ENCODE data around the gene FMO3. TPM values are rescaled to one million over a fixed set of nuclear protein-coding genes. Genes with fewer than 3 reads are reported as not detected.

Gene FMO3
- not detected for polyA plus RNA-seq (2012; ENCODE audit: missing spikeins)

DNA sequence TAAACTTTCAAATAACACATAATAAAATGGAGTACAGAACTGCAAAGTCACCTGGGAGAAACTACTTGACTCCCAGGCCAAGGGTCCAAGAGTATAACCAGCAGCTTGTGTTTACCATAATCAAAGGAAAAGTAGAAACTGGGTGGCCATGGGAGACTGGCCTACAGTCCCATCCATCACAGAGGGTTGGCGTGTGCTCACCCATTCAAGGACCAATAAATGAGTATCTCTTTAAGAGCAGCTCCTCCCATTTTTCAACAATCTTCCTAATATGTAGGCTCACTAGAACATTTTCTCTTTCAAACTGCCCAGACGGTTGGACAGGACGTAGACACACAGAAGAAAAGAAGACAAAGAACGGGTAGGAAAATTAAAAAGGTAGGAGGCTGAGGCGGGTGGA lies at the start of gene FMO3:
Gene FMO3, plus strand, starts transcription at position 302 of the 400 bp plus-strand sequence. CDS start 1,754 bp downstream, outside the sequence.
- DNase-seq (ENCODE audit: insufficient read length) (no peak), FAIRE-seq (no peak)

DNA sequence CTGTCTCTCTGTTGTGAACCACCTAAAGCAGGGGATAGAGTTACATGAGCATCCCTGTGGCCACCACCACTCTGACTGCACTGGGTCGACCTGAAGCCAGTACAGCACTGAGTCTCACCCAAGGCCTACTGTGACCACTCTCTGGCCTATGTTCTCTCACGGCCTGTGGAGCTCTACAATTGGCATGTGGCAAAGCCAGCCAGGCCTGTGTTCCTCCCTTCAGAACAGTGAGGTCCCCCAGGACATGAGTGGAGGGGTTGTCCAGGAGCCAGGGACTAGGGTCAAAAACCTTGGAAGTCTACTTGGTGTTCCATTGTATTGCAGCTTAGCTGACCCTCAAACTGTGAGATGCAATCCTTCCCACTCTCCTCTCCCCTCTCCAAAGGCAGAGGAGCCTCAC lies 42.7 kb upstream of the FMO3 start:
- DNase-seq (ENCODE audit: insufficient read length) (no peak), FAIRE-seq (no peak)
- TF ChIP-seq TAF1 (IDR thresholded peaks at IDR 0.05; ENCODE audit: borderline replicate concordance, low read depth, low read length) = no peak
- no peak for TF ChIP-seq POLR2AphosphoS5 (IDR thresholded peaks at IDR 0.05; ENCODE audit: low read depth, low read length)
- no peak for TF ChIP-seq POLR2A (IDR thresholded peaks at IDR 0.05; ENCODE audit: low read depth, low read length)

More for the DNA sequence above, at the start of gene FMO3:
- TF ChIP-seq POLR2AphosphoS5 (IDR thresholded peaks at IDR 0.05; ENCODE audit: low read depth, low read length) = no peak
- no peak for TF ChIP-seq POLR2A (IDR thresholded peaks at IDR 0.05; ENCODE audit: low read depth, low read length)
- no peak for TF ChIP-seq TAF1 (IDR thresholded peaks at IDR 0.05; ENCODE audit: borderline replicate concordance, low read depth, low read length)

DNA sequence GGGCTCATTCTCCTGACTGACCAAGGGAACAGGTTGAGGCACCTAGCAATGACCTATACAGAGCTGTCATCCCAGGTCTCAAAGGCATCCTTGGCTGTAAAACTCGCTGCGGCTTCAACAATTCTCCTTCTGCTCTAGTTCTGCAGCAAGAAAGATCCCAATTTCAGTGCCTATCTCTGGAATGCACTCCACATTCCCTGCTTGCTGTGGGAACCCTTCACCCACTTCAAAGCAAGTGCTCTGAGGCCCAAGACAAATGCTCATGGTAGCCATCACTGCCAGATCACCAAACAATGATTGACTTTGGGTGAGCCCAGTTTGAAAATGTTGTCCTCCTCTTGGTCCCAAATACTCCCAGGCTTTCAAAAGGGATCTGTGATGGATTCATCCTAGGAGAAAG lies 37.7 kb upstream of the FMO3 start:
- no peak for DNase-seq (ENCODE audit: insufficient read length)
- no peak for FAIRE-seq
- TF ChIP-seq TAF1 (IDR thresholded peaks at IDR 0.05; ENCODE audit: borderline replicate concordance, low read depth, low read length) = no peak
- no peak for TF ChIP-seq POLR2AphosphoS5 (IDR thresholded peaks at IDR 0.05; ENCODE audit: low read depth, low read length)
- TF ChIP-seq POLR2A (IDR thresholded peaks at IDR 0.05; ENCODE audit: low read depth, low read length) = no peak

- DNase-seq (ENCODE audit: insufficient read length) (no peak), FAIRE-seq (no peak)
- TF ChIP-seq POLR2A (IDR thresholded peaks at IDR 0.05; ENCODE audit: low read depth, low read length) (no peak), TAF1 (IDR thresholded peaks at IDR 0.05; ENCODE audit: borderline replicate concordance, low read depth, low read length) (no peak), POLR2AphosphoS5 (IDR thresholded peaks at IDR 0.05; ENCODE audit: low read depth, low read length) (no peak)
Observed at GRCh38 chr1:171055966-171056643, 34.6 kb upstream of the FMO3 start.

DNA sequence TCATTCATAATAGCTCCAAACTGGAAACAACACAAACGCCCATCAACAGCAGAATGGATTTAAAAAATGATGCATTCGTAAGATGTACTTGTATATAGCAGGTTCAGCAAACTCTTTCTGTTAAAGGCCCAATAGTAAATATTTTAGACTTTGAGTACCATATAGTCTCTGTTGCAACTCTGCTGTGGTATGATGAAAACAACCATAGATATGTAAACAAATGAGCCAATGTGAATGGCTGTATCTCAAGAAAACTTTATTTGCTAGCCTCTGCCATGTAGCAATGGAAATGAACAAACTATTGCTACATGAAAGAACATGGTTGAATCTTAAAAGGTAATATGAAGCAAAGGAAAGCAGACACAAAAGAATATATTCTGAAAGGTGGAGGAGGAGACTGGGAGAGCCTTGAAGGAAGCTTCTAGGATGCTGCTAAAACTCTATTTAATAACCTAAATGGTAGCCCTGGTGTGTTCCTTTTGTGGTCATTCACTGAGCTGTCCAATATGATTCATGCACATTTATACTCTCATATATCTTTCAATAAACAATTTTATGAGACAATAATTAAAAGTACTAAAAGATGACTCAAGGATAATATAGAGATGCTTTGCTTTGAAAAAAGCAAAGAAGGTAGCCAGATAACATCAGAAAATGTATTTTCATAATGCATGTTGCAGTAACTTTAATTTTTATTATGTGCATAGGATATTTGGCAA lies 29.1 kb upstream of the FMO3 start:
- FAIRE-seq (no peak), DNase-seq (ENCODE audit: insufficient read length) (no peak)
- TF ChIP-seq POLR2A (IDR thresholded peaks at IDR 0.05; ENCODE audit: low read depth, low read length) (no peak), POLR2AphosphoS5 (IDR thresholded peaks at IDR 0.05; ENCODE audit: low read depth, low read length) (no peak), TAF1 (IDR thresholded peaks at IDR 0.05; ENCODE audit: borderline replicate concordance, low read depth, low read length) (no peak)

DNA sequence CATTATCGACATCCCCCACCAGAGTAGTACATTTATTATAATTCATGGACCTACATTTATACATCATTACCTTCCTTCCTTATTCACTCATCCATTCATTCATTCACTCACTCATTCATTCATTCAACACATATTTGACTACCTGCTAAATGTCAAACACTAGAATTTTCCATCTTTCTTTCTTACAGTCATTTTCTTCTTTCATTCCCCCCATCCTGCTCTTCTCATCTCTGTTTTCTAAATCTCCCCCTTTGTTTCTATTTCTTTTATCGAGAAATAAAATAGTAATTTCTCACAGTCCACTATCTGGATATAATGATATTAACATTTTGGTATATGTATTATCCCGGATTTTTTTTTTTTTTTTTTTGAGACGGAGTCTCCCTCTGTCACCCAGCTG lies 27.8 kb upstream of the FMO3 start:
- no peak for TF ChIP-seq POLR2A (IDR thresholded peaks at IDR 0.05; ENCODE audit: low read depth, low read length)
- no peak for TF ChIP-seq TAF1 (IDR thresholded peaks at IDR 0.05; ENCODE audit: borderline replicate concordance, low read depth, low read length)
- TF ChIP-seq POLR2AphosphoS5 (IDR thresholded peaks at IDR 0.05; ENCODE audit: low read depth, low read length) = no peak
- no peak for FAIRE-seq

GRCh38 chr1:171075041-171075440 lies 15.7 kb upstream of the FMO3 start:
- FAIRE-seq (no peak), DNase-seq (ENCODE audit: insufficient read length) (no peak)
- no peak for TF ChIP-seq POLR2A (IDR thresholded peaks at IDR 0.05; ENCODE audit: low read depth, low read length)
- no peak for TF ChIP-seq TAF1 (IDR thresholded peaks at IDR 0.05; ENCODE audit: borderline replicate concordance, low read depth, low read length)
- no peak for TF ChIP-seq POLR2AphosphoS5 (IDR thresholded peaks at IDR 0.05; ENCODE audit: low read depth, low read length)

More for the DNA sequence above, 27.8 kb upstream of the FMO3 start:
- no peak for DNase-seq (ENCODE audit: insufficient read length)

GRCh38 chr1:171081314-171081753 lies 9.4 kb upstream of the FMO3 start:
- DNase-seq (ENCODE audit: insufficient read length) = no peak
- no peak for TF ChIP-seq POLR2A (IDR thresholded peaks at IDR 0.05; ENCODE audit: low read depth, low read length)
- no peak for TF ChIP-seq TAF1 (IDR thresholded peaks at IDR 0.05; ENCODE audit: borderline replicate concordance, low read depth, low read length)
- no peak for FAIRE-seq

DNA sequence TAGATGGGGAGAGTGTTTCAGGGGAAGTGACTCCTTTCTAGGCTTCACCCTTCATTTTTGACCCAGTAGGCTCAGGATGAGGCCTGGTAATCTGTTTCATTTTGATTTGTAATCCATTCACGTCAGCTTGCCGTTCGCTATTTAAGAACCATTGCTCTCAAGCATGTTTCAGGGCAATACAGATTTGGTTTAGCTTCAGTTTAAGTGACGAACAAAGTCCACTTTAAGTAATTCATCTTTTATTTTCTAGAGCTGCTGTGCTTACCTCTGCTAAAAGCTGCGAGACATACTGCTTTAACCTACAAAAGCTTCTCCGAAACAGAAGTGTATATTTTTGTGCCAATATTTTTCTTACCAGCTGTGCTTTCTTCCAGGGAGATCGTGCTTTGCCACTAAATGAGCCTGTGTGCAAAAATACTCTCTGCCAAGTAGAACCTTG lies 8.9 kb upstream of the FMO3 start:
- TF ChIP-seq TAF1 (IDR thresholded peaks at IDR 0.05; ENCODE audit: borderline replicate concordance, low read depth, low read length) (no peak), POLR2AphosphoS5 (IDR thresholded peaks at IDR 0.05; ENCODE audit: low read depth, low read length) (no peak), POLR2A (IDR thresholded peaks at IDR 0.05; ENCODE audit: low read depth, low read length) (no peak)
- DNase-seq (ENCODE audit: insufficient read length) (no peak), FAIRE-seq (no peak)

DNA sequence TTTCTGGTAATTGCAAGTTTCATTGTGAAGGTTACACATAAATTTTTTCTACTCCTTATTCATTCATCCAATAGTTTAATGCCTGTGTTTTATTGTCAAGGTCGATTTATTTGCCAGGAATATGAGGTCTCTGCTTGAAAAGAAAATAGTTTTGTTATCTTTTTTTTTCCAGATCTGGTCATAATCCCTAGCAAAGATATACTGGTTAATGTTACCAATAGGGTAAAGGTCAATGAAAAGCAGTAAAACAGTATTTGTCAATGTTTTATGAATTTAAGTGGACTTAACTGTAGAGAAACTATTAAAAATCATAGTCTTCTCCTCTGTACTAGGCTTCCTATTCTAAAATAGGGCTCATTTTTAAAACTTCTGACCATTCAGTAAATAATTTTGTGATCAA lies 8.1 kb upstream of the FMO3 start:
- FAIRE-seq (no peak), DNase-seq (ENCODE audit: insufficient read length) (no peak)
- TF ChIP-seq POLR2AphosphoS5 (IDR thresholded peaks at IDR 0.05; ENCODE audit: low read depth, low read length) (no peak), TAF1 (IDR thresholded peaks at IDR 0.05; ENCODE audit: borderline replicate concordance, low read depth, low read length) (no peak), POLR2A (IDR thresholded peaks at IDR 0.05; ENCODE audit: low read depth, low read length) (no peak)

- DNase-seq (ENCODE audit: insufficient read length) (no peak), FAIRE-seq (no peak)
- no peak for TF ChIP-seq POLR2A (IDR thresholded peaks at IDR 0.05; ENCODE audit: low read depth, low read length)
- TF ChIP-seq TAF1 (IDR thresholded peaks at IDR 0.05; ENCODE audit: borderline replicate concordance, low read depth, low read length) = no peak
- no peak for TF ChIP-seq POLR2AphosphoS5 (IDR thresholded peaks at IDR 0.05; ENCODE audit: low read depth, low read length)
Observed at GRCh38 chr1:171083222-171083621, 7.5 kb upstream of the FMO3 start.

DNA sequence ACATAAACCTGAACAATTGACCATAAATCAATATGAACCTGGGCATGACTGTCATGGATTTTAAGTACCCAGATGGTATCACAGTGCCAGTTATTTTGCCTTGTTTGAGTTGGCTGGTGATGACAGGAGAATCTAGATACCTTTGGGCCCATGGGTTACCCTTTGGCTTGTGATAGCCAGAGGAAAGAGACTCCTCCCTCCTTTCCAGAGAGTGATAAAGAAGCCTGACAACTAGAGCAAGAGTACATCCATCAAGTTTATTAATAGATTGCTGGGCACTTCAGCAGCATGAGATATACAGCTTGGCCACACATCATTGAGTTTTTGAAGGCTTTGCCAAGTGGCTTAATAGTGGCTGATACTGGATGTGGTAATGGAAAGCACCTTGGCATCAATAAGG lies 6.6 kb upstream of the FMO3 start:
- DNase-seq (ENCODE audit: insufficient read length) = no peak
- FAIRE-seq = no peak
- no peak for TF ChIP-seq POLR2AphosphoS5 (IDR thresholded peaks at IDR 0.05; ENCODE audit: low read depth, low read length)
- TF ChIP-seq TAF1 (IDR thresholded peaks at IDR 0.05; ENCODE audit: borderline replicate concordance, low read depth, low read length) = no peak
- no peak for TF ChIP-seq POLR2A (IDR thresholded peaks at IDR 0.05; ENCODE audit: low read depth, low read length)

Data from GM12892 (cell line).